DOHH2 (cell line): ENCODE data around the gene NAXD.

Experiments
- H3F3A ChIP-seq: fragments of 200-600 bp; sonication (generic), shearing (Covaris generic); 2 replicates; pipeline ENCODE4 v1.6.0; 2016; ENCODE audit warnings: antibody characterized with exemption, mild to moderate bottlenecking; ENCODE audit not compliant: control insufficient read depth, insufficient read depth
- H3K27ac ChIP-seq: fragments of 200-600 bp; sonication (generic); 2 replicates; pipeline ENCODE4 v1.5.1; 2014; ENCODE audit warnings: low read depth, mild to moderate bottlenecking, low read length, moderate library complexity
- H3K27me3 ChIP-seq: fragments of 200-600 bp; sonication (generic); 2 replicates; pipeline ENCODE4 v1.6.1; 2014; ENCODE audit warnings: mild to moderate bottlenecking, low read length, mixed read lengths; ENCODE audit not compliant: control insufficient read depth
- H3K36me3 ChIP-seq: fragments of 200-600 bp; sonication (generic); 2 replicates; pipeline ENCODE4 v1.6.1; 2014; ENCODE audit warnings: mild to moderate bottlenecking, low read length, moderate library complexity, mixed read lengths; ENCODE audit not compliant: control insufficient read depth
- H3K4me1 ChIP-seq: fragments of 200-600 bp; sonication (generic); 2 replicates; pipeline ENCODE4 v1.6.1; 2014; ENCODE audit warnings: mild to moderate bottlenecking, low read length, mixed read lengths; ENCODE audit not compliant: control insufficient read depth
- H3K4me2 ChIP-seq: fragments of 200-600 bp; sonication (generic); 2 replicates; pipeline ENCODE4 v1.6.0; 2014; ENCODE audit warnings: mild to moderate bottlenecking, low read length, moderate library complexity
- H3K4me3 ChIP-seq: fragments of 200-600 bp; sonication (generic); 2 replicates; pipeline ENCODE4 v1.5.1; 2014; ENCODE audit warnings: mild to moderate bottlenecking, low read length, mixed read lengths
- H3K79me2 ChIP-seq: fragments of 200-600 bp; sonication (generic); 2 replicates; pipeline ENCODE4 v1.6.1; 2014; ENCODE audit warnings: mild to moderate bottlenecking, low read length, mixed read lengths; ENCODE audit not compliant: control insufficient read depth
- H3K9me2 ChIP-seq: fragments of 200-600 bp; sonication (generic); replicated peaks from 2 replicates; pipeline ENCODE4 v1.6.1; 2014; ENCODE audit warnings: mild to moderate bottlenecking, low read length, mixed read lengths; ENCODE audit not compliant: control insufficient read depth
- H3K9me3 ChIP-seq: fragments of 200-600 bp; sonication (generic); 2 replicates; pipeline ENCODE4 v1.6.1; 2014; ENCODE audit warnings: antibody characterized with exemption, low read length, mixed read lengths; ENCODE audit not compliant: control insufficient read depth, insufficient read depth
- H4K20me1 ChIP-seq: fragments of 200-600 bp; sonication (generic); 2 replicates; pipeline ENCODE4 v1.6.0; 2014; ENCODE audit warnings: low read depth, mild to moderate bottlenecking, antibody characterized with exemption, low read length, moderate library complexity; ENCODE audit not compliant: control insufficient read depth, insufficient read depth
- EZH2phosphoT487 ChIP-seq: fragments of 200-600 bp; sonication (generic); IDR thresholded peaks from 2 replicates; pipeline ENCODE4 v1.6.1; 2017; ENCODE audit warnings: borderline replicate concordance, mild to moderate bottlenecking, antibody characterized with exemption, low read length, moderate library complexity, mixed read lengths
- TF ChIP-seq, protein P1 (sequence below): fragments of 200-600 bp; sonication (generic); IDR thresholded peaks from one replicate; pipeline ENCODE4 v1.5.1; 2014; ENCODE audit warnings: antibody characterized with exemption, mild to moderate bottlenecking, low read depth, low read length; ENCODE audit not compliant: poor library complexity, severe bottlenecking

NAXD gene

DNA sequence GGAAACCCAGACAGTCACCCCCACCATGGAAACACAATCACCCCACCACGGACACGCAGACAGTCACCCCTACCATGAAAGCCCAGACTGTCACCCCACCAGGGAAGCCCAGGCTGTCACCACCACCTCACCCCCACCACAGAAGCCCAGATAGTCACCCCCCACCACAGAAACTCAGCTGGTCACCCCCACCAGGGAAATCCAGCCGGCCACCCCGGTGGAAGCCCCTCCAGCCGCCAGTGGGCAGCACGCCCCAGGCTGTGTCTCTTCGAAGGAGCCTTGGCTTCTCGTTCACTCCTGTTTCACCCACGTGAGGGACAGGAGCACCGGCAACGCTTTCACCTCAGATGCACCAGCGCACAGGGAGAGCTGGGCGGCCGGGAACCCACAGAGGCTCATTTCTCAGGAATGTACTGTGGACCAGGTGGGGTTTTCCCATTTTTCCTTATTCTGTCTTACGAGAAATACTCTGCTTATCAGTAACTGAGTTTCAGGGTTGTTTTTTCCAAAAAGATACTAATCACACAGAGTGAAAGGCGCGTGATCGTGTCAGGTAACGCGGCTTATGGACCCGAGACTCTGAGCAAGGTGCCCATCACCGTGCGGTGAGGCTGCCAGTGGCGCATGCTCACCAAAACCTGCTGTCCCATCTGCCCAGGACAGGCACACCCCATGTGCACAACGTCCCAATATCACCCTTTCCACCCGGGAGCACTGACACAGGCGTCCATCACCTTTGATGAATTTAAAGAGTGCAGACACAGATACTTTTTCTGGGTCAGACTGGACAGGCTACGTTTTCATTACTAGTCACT, 62.6 kb downstream of the NAXD start:
- H3K4me1 ChIP-seq, result peaks cover 34% of the 10 kb centered on the region
- H3K27ac ChIP-seq, result no peak overlapping the region
- no peak overlapping the region for H3K4me2 ChIP-seq
- no peaks in the 10 kb centered on the region for H3K9me2 ChIP-seq
- no peaks in the 10 kb centered on the region for H3K9me3 ChIP-seq
- H3K36me3 ChIP-seq, result peaks cover 52% of the 10 kb centered on the region
- no peaks in the 10 kb centered on the region for H3K27me3 ChIP-seq
- H4K20me1 ChIP-seq, result no peaks in the 10 kb centered on the region
- peaks cover 13% of the 10 kb centered on the region for H3F3A ChIP-seq
- peaks cover 12% of the 10 kb centered on the region for H3K79me2 ChIP-seq
- no peak for TF ChIP-seq EZH2phosphoT487
- TF ChIP-seq, protein P1, sequence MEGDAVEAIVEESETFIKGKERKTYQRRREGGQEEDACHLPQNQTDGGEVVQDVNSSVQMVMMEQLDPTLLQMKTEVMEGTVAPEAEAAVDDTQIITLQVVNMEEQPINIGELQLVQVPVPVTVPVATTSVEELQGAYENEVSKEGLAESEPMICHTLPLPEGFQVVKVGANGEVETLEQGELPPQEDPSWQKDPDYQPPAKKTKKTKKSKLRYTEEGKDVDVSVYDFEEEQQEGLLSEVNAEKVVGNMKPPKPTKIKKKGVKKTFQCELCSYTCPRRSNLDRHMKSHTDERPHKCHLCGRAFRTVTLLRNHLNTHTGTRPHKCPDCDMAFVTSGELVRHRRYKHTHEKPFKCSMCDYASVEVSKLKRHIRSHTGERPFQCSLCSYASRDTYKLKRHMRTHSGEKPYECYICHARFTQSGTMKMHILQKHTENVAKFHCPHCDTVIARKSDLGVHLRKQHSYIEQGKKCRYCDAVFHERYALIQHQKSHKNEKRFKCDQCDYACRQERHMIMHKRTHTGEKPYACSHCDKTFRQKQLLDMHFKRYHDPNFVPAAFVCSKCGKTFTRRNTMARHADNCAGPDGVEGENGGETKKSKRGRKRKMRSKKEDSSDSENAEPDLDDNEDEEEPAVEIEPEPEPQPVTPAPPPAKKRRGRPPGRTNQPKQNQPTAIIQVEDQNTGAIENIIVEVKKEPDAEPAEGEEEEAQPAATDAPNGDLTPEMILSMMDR, result no peak
- H3K4me3 ChIP-seq, result no peak overlapping the region

DNA sequence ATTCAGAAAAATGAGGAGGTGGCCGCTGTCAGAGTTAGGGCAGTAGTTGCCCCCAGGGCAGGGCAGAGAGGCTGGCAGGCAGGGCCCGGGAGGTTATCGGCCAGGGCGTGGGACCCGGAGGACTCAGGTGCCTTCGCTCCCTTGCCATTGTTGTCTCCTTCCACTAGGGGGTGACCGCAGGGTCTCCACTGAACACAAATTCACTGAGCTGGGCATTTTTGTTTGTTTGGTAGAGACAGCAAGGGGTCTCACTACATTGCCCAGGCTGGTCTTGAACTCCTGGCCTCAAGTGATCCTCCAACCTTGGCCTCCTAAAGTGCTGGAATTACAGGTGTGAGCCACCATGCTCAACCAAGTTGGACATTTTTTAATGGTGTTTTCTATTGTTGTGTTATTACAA, 65.5 kb downstream of the NAXD start:
- H3K27me3 ChIP-seq, result no peaks in the 10 kb centered on the region
- H3K9me3 ChIP-seq, result no peaks in the 10 kb centered on the region
- H3K4me1 ChIP-seq, result peaks cover 18% of the 10 kb centered on the region
- no peak for TF ChIP-seq EZH2phosphoT487
- TF ChIP-seq, protein P1, result peak; percentile 49
- peaks cover 11% of the 10 kb centered on the region for H3F3A ChIP-seq
- H3K27ac ChIP-seq, result 0 out of 2 replicates have a peak overlapping the region, but pooled peaks have one; percentile 4
- peaks cover 3% of the 10 kb centered on the region for H3K79me2 ChIP-seq
- no peak overlapping the region for H3K4me3 ChIP-seq
- H3K36me3 ChIP-seq, result peaks cover 55% of the 10 kb centered on the region
- no peak overlapping the region for H3K4me2 ChIP-seq
- H4K20me1 ChIP-seq, result no peaks in the 10 kb centered on the region
- no peaks in the 10 kb centered on the region for H3K9me2 ChIP-seq

DNA sequence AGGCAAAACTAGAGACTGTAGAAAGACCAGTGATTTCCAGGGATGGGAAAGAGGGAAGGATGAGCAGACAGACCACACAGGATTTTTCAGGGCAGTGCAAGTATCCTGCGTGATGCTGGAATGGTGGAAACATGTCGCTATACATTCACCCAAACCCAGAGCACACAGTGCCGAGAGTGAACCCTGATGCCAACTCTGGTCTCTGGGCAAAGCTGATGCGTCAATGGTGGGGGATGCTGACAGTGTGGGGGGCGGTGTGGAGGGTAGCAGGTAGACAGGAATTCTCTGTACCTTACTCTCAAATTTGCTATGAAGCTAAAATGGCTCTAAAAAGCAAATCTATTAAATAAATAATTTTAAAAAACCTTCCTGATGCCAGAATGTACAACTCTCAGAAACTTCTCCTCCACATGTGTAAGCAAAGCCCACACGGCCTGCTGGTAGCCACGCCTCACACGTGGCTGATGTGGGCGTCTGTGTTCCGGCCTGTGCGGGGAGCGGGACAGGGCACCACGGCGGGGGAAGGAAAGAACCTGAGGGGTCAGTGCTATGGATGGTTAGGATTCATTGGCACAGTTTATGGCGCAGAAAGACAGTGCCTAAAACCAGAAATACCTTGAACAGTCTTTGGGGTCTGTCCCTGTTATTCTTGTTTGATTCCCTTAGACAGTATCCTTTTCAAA, 66.7 kb downstream of the NAXD start:
- Histone ChIP-seq H3K27me3 (no peaks in the 10 kb centered on the region), H3K4me2 (no peak overlapping the region), H3K4me3 (no peak overlapping the region), H3K9me2 (no peaks in the 10 kb centered on the region), H3K27ac (no peak overlapping the region), H3F3A (peaks cover 8% of the 10 kb centered on the region), H3K9me3 (no peaks in the 10 kb centered on the region), H3K79me2 (peaks cover under 1% of the 10 kb centered on the region), H3K36me3 (peaks cover 58% of the 10 kb centered on the region), H4K20me1 (no peaks in the 10 kb centered on the region), H3K4me1 (peaks cover 7% of the 10 kb centered on the region)
- no peak for TF ChIP-seq EZH2phosphoT487
- TF ChIP-seq, protein P1, result no peak
